DOHH2 (cell line): Measurements from ENCODE around the gene STX18.

Experiments used
- H3F3A ChIP-seq: fragments of 200-600 bp; sonication (generic), shearing (Covaris generic); 2 replicates; pipeline ENCODE4 v1.6.0; 2016; ENCODE audit warnings: antibody characterized with exemption, mild to moderate bottlenecking; ENCODE audit not compliant: control insufficient read depth, insufficient read depth
- H3K27ac ChIP-seq: fragments of 200-600 bp; sonication (generic); 2 replicates; pipeline ENCODE4 v1.5.1; 2014; ENCODE audit warnings: low read depth, mild to moderate bottlenecking, low read length, moderate library complexity
- H3K27me3 ChIP-seq: fragments of 200-600 bp; sonication (generic); 2 replicates; pipeline ENCODE4 v1.6.1; 2014; ENCODE audit warnings: mild to moderate bottlenecking, low read length, mixed read lengths; ENCODE audit not compliant: control insufficient read depth
- H3K36me3 ChIP-seq: fragments of 200-600 bp; sonication (generic); 2 replicates; pipeline ENCODE4 v1.6.1; 2014; ENCODE audit warnings: mild to moderate bottlenecking, low read length, moderate library complexity, mixed read lengths; ENCODE audit not compliant: control insufficient read depth
- H3K4me1 ChIP-seq: fragments of 200-600 bp; sonication (generic); 2 replicates; pipeline ENCODE4 v1.6.1; 2014; ENCODE audit warnings: mild to moderate bottlenecking, low read length, mixed read lengths; ENCODE audit not compliant: control insufficient read depth
- H3K4me2 ChIP-seq: fragments of 200-600 bp; sonication (generic); 2 replicates; pipeline ENCODE4 v1.6.0; 2014; ENCODE audit warnings: mild to moderate bottlenecking, low read length, moderate library complexity
- H3K4me3 ChIP-seq: fragments of 200-600 bp; sonication (generic); 2 replicates; pipeline ENCODE4 v1.5.1; 2014; ENCODE audit warnings: mild to moderate bottlenecking, low read length, mixed read lengths
- H3K79me2 ChIP-seq: fragments of 200-600 bp; sonication (generic); 2 replicates; pipeline ENCODE4 v1.6.1; 2014; ENCODE audit warnings: mild to moderate bottlenecking, low read length, mixed read lengths; ENCODE audit not compliant: control insufficient read depth
- H3K9me2 ChIP-seq: fragments of 200-600 bp; sonication (generic); replicated peaks from 2 replicates; pipeline ENCODE4 v1.6.1; 2014; ENCODE audit warnings: mild to moderate bottlenecking, low read length, mixed read lengths; ENCODE audit not compliant: control insufficient read depth
- H3K9me3 ChIP-seq: fragments of 200-600 bp; sonication (generic); 2 replicates; pipeline ENCODE4 v1.6.1; 2014; ENCODE audit warnings: antibody characterized with exemption, low read length, mixed read lengths; ENCODE audit not compliant: control insufficient read depth, insufficient read depth
- H4K20me1 ChIP-seq: fragments of 200-600 bp; sonication (generic); 2 replicates; pipeline ENCODE4 v1.6.0; 2014; ENCODE audit warnings: low read depth, mild to moderate bottlenecking, antibody characterized with exemption, low read length, moderate library complexity; ENCODE audit not compliant: control insufficient read depth, insufficient read depth
- CTCF ChIP-seq: fragments of 200-600 bp; sonication (generic); IDR thresholded peaks from one replicate; pipeline ENCODE4 v1.5.1; 2014; ENCODE audit warnings: antibody characterized with exemption, mild to moderate bottlenecking, low read depth, low read length; ENCODE audit not compliant: poor library complexity, severe bottlenecking
- EZH2phosphoT487 ChIP-seq: fragments of 200-600 bp; sonication (generic); IDR thresholded peaks from 2 replicates; pipeline ENCODE4 v1.6.1; 2017; ENCODE audit warnings: borderline replicate concordance, mild to moderate bottlenecking, antibody characterized with exemption, low read length, moderate library complexity, mixed read lengths

STX18 gene

DNA sequence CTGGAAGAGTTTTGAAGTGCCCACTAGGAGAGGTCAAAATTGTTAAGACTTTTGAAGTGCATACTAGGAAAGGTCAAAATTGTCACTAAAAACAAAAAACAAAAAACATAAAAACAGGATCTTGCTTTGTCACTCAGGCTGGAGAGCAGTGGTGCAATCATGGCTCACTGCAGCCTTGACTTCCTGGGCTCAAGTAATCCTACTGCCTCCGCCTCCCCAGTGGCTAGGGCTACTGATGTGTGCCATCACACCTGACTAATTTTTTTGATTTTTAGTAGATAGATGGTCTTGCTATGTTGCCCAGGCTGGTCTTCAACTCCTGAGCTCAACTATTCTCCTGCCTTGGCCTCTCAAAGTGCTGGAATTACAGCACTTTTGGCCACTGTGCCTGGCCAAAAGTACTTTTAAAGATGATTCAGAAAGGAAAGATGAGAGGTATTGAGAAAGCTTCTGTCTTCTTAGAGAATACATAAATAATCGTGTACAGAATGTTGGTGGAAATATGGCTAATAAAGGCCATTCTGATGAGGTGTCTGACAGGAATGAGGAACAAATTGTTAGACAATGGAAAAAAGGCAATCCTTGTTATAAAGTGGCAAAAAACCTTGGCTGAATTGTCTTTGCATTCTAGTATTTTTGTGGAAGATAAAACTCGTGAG is 43.3 kb upstream of the STX18 start:
- no peaks in the 10 kb centered on the region; the same call in 1 of the 2 replicates for H3K9me3 ChIP-seq
- no peaks in the 10 kb centered on the region for H3F3A ChIP-seq
- peaks cover 3% of the 10 kb centered on the region; the same call in 1 of the 2 replicates for H3K36me3 ChIP-seq
- H3K4me1 ChIP-seq, result no peaks in the 10 kb centered on the region
- no peaks in the 10 kb centered on the region for H4K20me1 ChIP-seq
- no peak overlapping the region for H3K27ac ChIP-seq
- no peaks in the 10 kb centered on the region for H3K27me3 ChIP-seq
- TF ChIP-seq EZH2phosphoT487 (no peak), CTCF (no peak)
- no peaks in the 10 kb centered on the region for H3K9me2 ChIP-seq
- H3K79me2 ChIP-seq, result no peaks in the 10 kb centered on the region
- H3K4me2 ChIP-seq, result no peak overlapping the region
- H3K4me3 ChIP-seq, result no peak overlapping the region

GRCh38 chr4:4583606-4584005 is 41.8 kb upstream of the STX18 start:
- TF ChIP-seq EZH2phosphoT487 (no peak), CTCF (no peak)
- H3K9me2 ChIP-seq, result no peaks in the 10 kb centered on the region
- H3K79me2 ChIP-seq, result no peaks in the 10 kb centered on the region
- no peak overlapping the region for H3K27ac ChIP-seq
- no peaks in the 10 kb centered on the region for H3K4me1 ChIP-seq
- H4K20me1 ChIP-seq, result no peaks in the 10 kb centered on the region
- no peaks in the 10 kb centered on the region for H3F3A ChIP-seq
- H3K4me3 ChIP-seq, result no peak overlapping the region
- H3K27me3 ChIP-seq, result no peaks in the 10 kb centered on the region
- H3K36me3 ChIP-seq, result peaks cover 3% of the 10 kb centered on the region; the same call in 1 of the 2 replicates
- H3K9me3 ChIP-seq, result no peaks in the 10 kb centered on the region; the same call in 1 of the 2 replicates
- no peak overlapping the region for H3K4me2 ChIP-seq

DNA sequence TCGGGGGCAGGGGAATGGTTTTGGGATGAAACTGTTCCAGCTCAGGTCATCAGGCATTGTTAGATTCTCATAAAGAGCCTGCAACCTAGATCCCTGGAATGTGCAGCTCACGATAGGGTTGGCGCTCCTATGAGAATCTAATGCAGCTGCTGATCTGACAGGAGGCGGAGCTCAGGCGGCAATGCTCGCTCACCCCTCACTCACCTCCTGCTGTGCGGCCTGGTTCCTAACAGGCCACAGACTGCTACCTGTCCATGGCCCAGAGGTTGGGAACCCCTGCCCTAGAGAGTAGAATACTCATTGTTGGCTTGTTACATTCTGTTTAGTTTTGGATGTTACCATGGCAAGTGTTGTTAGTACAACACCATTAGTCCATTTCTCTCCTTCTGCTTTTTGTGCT is 40.8 kb upstream of the STX18 start:
- Histone ChIP-seq H3K4me2 (no peak overlapping the region), H3K4me1 (no peaks in the 10 kb centered on the region), H3F3A (no peaks in the 10 kb centered on the region), H3K9me3 (no peaks in the 10 kb centered on the region; the same call in 1 of the 2 replicates), H3K27me3 (no peaks in the 10 kb centered on the region), H3K9me2 (no peaks in the 10 kb centered on the region), H3K27ac (no peak overlapping the region), H3K4me3 (no peak overlapping the region), H3K36me3 (peaks cover 3% of the 10 kb centered on the region; the same call in 1 of the 2 replicates), H4K20me1 (no peaks in the 10 kb centered on the region), H3K79me2 (no peaks in the 10 kb centered on the region)
- TF ChIP-seq CTCF (no peak), EZH2phosphoT487 (no peak)
